Calu3 (cell line): Measurements from ENCODE around the gene CUTA. TPM values are rescaled to one million over a fixed set of nuclear protein-coding genes. Genes with fewer than 3 reads are reported as not detected.

Experiments
- BruUV-seq: library from RNA; stranded (reverse); fragments of 400-500 nt; replicated peaks from 2 replicates; lab custom pipeline; 2021; lab: Mats Ljungman, UMichigan
- CTCF ChIA-PET: fragments of 300-600 bp; sonication (Branson Sonifier 250); formaldehyde crosslinking; loops from one replicate; lab custom pipeline; 2022; ENCODE audit warnings: antibody characterized with exemption; lab: Charles Lee
- DNase-seq: peaks from one replicate; pipeline ENCODE4 v3.0.0; 2022
- H3K27ac Mint-ChIP-seq: one replicate; pipeline ENCODE4 v1.8.0; 2022; ENCODE audit warnings: mixed read lengths; ENCODE audit not compliant: unreplicated experiment
- H3K27me3 Mint-ChIP-seq: one replicate; pipeline ENCODE4 v1.8.0; 2022; ENCODE audit warnings: mixed read lengths; ENCODE audit not compliant: unreplicated experiment
- H3K36me3 Mint-ChIP-seq: one replicate; pipeline ENCODE4 v1.8.0; 2022; ENCODE audit warnings: mild to moderate bottlenecking, moderate library complexity, mixed read lengths; ENCODE audit not compliant: insufficient read depth, unreplicated experiment
- H3K4me1 Mint-ChIP-seq: one replicate; pipeline ENCODE4 v1.8.0; 2022; ENCODE audit warnings: mild to moderate bottlenecking, low read depth, mixed read lengths; ENCODE audit not compliant: unreplicated experiment
- H3K4me3 Mint-ChIP-seq: one replicate; pipeline ENCODE4 v1.8.0; 2022; ENCODE audit warnings: mild to moderate bottlenecking, low read depth, moderate library complexity, mixed read lengths; ENCODE audit not compliant: unreplicated experiment
- H3K9me3 Mint-ChIP-seq: one replicate; pipeline ENCODE4 v1.8.0; 2022; ENCODE audit warnings: low read depth, mixed read lengths; ENCODE audit not compliant: unreplicated experiment
- intact Hi-C: fragments of 100-400 bp; cut with micrococcal nuclease; formaldehyde crosslinking; loops from one replicate; pipeline ENCODE4 v1.10.0; 2022; ENCODE audit not compliant: unreplicated experiment
- total RNA-seq: library from RNA; stranded (reverse); gene quantifications from 2 replicates; pipeline ENCODE4 v1.2.3, GENCODE V29; 2022
- TF ChIP-seq, protein P1 (sequence below): fragments of 200-600 bp; IDR thresholded peaks from one replicate; pipeline ENCODE4 v1.8.0; 2022; ENCODE audit warnings: antibody characterized with exemption; ENCODE audit not compliant: unreplicated experiment

CUTA gene
- total RNA-seq, 1 experiment from 2014 or later = 172 TPM

DNA sequence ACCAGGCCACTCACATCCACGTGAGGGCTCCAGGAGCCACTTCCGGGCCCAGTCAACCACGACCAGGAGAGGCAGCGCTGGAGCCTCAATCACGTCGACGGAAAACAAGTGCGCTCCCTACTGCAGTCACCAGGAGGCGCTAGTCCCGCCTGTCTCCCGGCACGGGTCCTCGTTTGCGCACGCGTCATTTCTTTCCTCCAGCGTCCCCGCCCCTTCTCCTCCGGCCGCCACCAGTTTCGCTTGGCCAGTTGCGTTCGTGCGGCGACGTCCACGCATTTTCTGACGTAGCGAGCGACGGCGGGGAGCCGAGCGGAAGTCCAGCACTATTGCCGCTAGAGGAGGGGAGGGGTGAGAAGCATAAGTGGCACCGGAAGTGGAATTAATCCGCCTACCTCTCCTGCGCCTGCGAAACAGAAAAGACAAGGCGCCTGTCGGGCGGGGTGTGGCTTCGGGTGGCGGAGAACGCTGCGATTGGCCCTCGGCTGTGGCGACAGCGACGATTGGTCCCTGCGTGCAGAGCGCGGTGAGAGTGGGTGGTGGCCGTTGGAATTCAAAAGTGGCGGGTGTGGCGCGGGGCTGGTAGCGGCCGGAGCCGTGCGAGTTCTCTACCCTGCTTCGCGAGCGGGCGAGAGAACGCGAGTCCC, 26.5 kb downstream of the CUTA start, which contains the start of gene KIFC1:
Gene KIFC1, plus strand, starts transcription at position 546 of the 644 bp plus-strand sequence. CDS start 163 bp downstream, outside the sequence.
- intact Hi-C loops = loop anchor here (5.0 kb wide), 2 partner anchors 36 to 74 kb away; partner anchors contain the start of gene ZBTB22
- peaks cover 48% of the 10 kb centered on the region for H3K36me3 Mint-ChIP-seq
- peak within 1 kb of the TSS; percentile 96 for H3K27ac Mint-ChIP-seq
- H3K4me3 Mint-ChIP-seq = peak within 1 kb of the TSS; percentile 86
- CTCF ChIA-PET = interaction anchor here (0.6 to 0.9 kb wide), 3 partner anchors 16 to 91 kb away, joined by 3 to 7 read pairs (median 3); no protein-coding TSS in a partner anchor
- DNase-seq = peak; percentile 100
- H3K27me3 Mint-ChIP-seq = no peaks in the 10 kb centered on the region
- BruUV-seq = no TSS peak
- H3K4me1 Mint-ChIP-seq = peaks cover 41% of the 10 kb centered on the region
- no peaks in the 10 kb centered on the region for H3K9me3 Mint-ChIP-seq
- TF ChIP-seq, protein P1, sequence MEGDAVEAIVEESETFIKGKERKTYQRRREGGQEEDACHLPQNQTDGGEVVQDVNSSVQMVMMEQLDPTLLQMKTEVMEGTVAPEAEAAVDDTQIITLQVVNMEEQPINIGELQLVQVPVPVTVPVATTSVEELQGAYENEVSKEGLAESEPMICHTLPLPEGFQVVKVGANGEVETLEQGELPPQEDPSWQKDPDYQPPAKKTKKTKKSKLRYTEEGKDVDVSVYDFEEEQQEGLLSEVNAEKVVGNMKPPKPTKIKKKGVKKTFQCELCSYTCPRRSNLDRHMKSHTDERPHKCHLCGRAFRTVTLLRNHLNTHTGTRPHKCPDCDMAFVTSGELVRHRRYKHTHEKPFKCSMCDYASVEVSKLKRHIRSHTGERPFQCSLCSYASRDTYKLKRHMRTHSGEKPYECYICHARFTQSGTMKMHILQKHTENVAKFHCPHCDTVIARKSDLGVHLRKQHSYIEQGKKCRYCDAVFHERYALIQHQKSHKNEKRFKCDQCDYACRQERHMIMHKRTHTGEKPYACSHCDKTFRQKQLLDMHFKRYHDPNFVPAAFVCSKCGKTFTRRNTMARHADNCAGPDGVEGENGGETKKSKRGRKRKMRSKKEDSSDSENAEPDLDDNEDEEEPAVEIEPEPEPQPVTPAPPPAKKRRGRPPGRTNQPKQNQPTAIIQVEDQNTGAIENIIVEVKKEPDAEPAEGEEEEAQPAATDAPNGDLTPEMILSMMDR = peak; percentile 97

DNA sequence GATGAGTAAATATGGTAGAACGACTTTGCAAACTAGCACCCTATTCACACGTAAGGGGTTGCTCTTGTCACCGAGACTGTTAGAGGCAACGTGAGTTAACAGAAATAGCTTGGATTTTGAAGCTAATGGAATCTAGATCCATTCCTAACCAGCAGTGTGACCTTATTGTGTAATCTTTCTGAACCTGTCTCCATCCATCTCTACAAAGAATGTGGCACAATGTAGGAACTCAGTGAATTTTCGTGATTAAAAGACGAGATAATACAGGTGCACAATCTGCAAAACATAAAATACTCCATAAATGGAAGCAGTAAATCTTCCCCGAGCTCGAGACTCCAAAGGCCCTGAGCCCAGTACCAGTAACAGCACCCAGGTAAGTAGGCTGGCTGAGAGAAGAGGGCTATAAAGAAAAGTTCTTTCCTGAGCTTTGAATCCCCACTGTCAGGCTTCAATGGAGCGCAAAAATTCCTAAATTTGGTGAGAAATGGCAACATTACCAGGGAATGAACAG, 27.1 kb downstream of the CUTA start:
- H3K4me3 Mint-ChIP-seq = peak overlapping the region; percentile 86
- H3K27ac Mint-ChIP-seq = peak overlapping the region; percentile 96
- DNase-seq = no peak
- intact Hi-C loops = loop anchor here (5.0 kb wide), 2 partner anchors 36 to 74 kb away; partner anchors contain the start of gene ZBTB22
- H3K9me3 Mint-ChIP-seq = no peaks in the 10 kb centered on the region
- no peaks in the 10 kb centered on the region for H3K27me3 Mint-ChIP-seq
- CTCF ChIA-PET = interaction anchor here (0.7 to 1.6 kb wide), 3 partner anchors 16 to 79 kb away, joined by 3 to 7 read pairs (median 3); no protein-coding TSS in a partner anchor
- H3K4me1 Mint-ChIP-seq = peaks cover 35% of the 10 kb centered on the region
- TF ChIP-seq, protein P1 = no peak
- H3K36me3 Mint-ChIP-seq = peaks cover 48% of the 10 kb centered on the region
- TSS peak; percentile 70 for BruUV-seq

DNA sequence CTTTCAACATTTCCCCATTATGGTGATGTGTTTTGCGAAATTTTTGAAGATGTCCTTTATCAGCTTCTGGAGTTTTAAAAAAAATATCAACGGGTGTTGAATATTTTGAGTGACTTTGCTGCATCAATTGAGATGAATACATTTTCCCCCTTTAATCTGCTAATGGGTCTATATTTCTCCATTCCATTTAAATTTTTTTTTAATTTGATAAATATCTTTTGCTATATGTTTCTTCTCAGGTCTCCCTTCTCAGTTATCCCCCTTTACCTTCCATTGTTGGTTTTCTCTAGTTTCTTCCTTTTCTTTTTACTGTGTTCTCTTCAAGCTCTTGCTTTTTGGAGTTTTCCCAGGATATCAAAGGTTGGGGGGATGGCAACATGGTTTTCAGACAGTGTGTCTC, 27.7 kb downstream of the CUTA start:
- TF ChIP-seq, protein P1 = no peak
- H3K27me3 Mint-ChIP-seq = no peaks in the 10 kb centered on the region
- intact Hi-C loops = loop anchor here (5.0 kb wide), 2 partner anchors 37 to 73 kb away; partner anchors contain the start of gene ZBTB22
- H3K4me3 Mint-ChIP-seq = no peak overlapping the region
- BruUV-seq = no TSS peak
- H3K36me3 Mint-ChIP-seq = peaks cover 43% of the 10 kb centered on the region
- peaks cover 29% of the 10 kb centered on the region for H3K4me1 Mint-ChIP-seq
- no peaks in the 10 kb centered on the region for H3K9me3 Mint-ChIP-seq
- CTCF ChIA-PET = interaction anchor here (1.6 kb wide), 1 partner anchor 78 kb away, joined by 3 read pairs; no protein-coding TSS in a partner anchor
- DNase-seq = no peak
- H3K27ac Mint-ChIP-seq = no peak overlapping the region

DNA sequence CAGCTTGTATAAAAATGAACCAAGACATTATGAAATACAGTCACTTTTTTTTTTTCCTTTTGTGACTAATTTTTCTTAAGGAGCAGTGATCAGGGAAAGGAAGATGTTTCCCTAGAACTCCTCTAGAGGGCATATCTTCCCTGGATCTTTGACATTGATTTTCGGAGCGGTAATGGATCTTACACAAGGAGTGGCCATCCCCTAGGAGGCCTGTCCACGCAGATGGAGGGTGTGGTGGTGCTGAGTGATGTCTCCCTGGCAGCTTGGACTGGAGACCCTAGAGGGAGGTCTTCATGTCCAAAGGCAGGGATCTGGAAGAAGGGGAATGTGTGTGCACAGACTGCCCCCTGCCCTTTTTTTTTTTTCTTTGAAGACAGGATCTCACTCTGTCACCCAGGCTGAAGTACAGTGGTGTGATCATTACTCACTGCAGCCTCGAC, 33.3 kb downstream of the CUTA start:
- Mint-ChIP-seq H3K4me1 (no peaks in the 10 kb centered on the region), H3K36me3 (no peaks in the 10 kb centered on the region), H3K9me3 (no peaks in the 10 kb centered on the region), H3K27ac (no peak overlapping the region), H3K4me3 (no peak overlapping the region), H3K27me3 (no peaks in the 10 kb centered on the region)
- BruUV-seq = no TSS peak
- intact Hi-C loops = no loop called here
- CTCF ChIA-PET = interaction anchor here (0.6 to 0.7 kb wide), 2 partner anchors 9 to 201 kb away, joined by 3 to 5 read pairs; no protein-coding TSS in a partner anchor
- TF ChIP-seq, protein P1 = peak; percentile 73
- no peak for DNase-seq
